GM12875 (cell line): Measurements from ENCODE around the gene HOXA13.

Experiments used
- H3K4me3 ChIP-seq: one replicate; pipeline ENCODE4 v1.5.1; 2011; ENCODE audit warnings: low read depth, low read length, control low read depth
- TF ChIP-seq, protein P1 (sequence below): IDR thresholded peaks from 2 replicates; pipeline ENCODE4 v1.5.1; 2011; ENCODE audit warnings: low read depth, mild to moderate bottlenecking, control low read depth, inconsistent platforms, low read length, moderate library complexity, borderline replicate concordance; ENCODE audit not compliant: insufficient read depth

HOXA13 gene

DNA sequence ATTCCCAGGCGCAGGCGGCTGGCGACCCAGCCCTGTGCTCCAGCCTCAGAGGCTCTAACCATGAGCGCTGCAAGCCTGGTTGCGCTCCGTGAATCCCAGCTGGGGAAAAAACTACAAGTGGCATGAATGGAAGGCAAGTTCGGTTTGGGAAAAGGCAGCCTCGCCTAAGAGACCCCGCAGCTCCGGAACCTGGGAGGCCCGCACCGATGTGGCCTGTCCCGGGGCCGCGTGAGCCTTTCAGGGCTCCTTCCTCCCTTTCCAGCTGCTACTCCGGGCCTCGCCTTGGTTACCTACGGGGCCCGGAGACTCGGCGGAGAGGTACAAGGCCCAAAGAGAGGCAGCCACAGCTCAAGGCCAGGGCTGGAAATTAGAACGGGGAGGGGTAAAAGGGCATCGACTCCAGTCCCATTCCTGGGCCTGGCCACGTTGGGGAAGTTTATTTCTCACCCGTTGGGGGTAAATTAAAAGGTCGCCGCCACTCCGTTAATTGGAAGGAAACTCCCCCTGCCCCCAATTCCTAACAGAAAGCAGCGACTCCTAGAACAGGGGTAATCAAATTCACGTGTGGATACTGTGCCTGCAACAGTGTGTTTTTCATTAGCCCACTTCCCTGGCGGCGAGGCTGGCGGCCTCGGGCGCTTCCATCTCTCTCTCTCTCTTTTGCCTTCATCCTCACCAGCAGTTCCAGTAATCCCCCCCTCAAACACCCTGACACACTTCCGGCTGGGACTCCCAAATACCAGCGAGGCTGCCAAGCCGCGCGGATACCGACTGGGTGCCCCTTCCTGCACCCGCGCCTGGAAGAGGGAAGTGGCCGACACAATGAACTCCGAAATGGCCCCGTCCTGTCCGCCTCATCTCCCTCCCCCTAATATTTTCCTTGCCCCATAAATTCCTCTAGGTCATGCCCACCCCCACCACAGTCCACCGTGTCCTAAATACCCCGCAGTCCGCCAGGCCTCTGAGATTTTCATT is 33.1 kb downstream of the HOXA13 start:
- H3K4me3 ChIP-seq: no peak overlapping the region
- TF ChIP-seq, protein P1, sequence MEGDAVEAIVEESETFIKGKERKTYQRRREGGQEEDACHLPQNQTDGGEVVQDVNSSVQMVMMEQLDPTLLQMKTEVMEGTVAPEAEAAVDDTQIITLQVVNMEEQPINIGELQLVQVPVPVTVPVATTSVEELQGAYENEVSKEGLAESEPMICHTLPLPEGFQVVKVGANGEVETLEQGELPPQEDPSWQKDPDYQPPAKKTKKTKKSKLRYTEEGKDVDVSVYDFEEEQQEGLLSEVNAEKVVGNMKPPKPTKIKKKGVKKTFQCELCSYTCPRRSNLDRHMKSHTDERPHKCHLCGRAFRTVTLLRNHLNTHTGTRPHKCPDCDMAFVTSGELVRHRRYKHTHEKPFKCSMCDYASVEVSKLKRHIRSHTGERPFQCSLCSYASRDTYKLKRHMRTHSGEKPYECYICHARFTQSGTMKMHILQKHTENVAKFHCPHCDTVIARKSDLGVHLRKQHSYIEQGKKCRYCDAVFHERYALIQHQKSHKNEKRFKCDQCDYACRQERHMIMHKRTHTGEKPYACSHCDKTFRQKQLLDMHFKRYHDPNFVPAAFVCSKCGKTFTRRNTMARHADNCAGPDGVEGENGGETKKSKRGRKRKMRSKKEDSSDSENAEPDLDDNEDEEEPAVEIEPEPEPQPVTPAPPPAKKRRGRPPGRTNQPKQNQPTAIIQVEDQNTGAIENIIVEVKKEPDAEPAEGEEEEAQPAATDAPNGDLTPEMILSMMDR: no peak

DNA sequence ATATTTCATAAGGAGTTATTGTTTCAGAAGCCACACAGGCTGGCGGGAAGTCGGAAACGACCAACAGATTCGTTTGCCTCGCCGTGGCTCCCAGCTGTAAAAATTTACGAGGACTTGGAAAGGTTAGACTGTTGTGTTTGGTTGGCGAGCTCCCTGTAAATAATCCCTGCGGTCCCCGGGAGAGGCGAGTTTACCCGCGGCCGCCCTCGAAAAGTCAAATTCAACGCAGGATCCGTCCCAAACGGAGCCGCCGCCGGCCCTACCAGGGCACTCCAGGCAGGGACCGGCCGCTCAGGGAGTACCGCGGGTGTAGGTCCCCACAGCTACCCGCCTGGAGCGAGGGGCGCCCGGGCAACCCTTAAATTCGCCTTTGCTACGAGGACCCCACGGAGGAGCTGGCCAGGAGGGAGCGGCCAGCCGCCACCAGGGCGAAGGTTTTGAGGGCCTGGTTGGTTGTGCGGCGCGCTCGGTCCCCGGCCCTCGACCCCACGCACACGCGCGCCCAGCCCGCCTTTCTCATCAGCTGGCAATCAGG is 33.8 kb downstream of the HOXA13 start:
- TF ChIP-seq, protein P1: no peak
- no peak overlapping the region for H3K4me3 ChIP-seq

DNA sequence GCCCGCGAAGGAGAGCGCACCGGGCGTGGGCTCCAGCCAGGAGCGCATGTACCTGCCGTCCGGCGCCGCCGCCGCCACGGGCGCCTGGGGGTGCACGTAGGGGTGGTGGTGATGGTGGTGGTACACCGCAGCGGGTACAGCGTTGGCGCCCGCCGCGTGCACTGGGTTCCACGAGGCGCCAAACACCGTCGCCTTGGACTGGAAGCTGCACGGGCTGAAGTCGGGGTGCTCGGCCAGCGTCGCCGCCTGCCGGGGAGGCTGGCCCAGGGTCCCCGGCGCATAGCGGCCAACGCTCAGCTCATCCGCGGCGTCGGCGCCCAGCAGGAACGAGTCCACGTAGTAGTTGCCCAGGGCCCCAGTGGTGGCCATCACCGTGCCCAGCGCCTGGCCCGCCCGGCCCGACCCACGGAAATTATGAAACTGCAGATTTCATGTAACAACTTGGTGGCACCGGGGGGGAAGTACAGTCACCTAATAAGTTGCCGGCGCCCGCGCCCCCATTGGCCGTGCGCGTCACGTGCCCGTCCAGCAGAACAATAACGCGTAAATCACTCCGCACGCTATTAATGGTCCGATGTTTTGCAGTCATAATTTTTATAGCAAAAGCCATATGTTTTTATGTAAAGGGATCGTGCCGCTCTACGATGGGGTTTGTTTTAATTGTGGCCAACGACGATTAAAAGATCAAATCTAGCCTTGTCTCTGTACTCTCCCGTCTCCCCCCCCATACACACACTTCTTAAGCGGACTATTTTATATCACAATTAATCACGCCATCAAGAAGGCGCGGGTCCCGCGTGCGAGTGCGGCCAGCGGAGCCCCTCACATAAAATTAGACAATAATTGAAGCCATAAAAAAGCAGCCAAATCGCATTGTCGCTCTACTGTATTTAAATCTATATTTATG is 34.5 kb downstream of the HOXA13 start, which contains the start of gene HOXA9:
TSS of gene HOXA9 (minus strand) at position 449 of the 907 bp plus-strand sequence. CDS start at position 369, 80 bp downstream.
- H3K4me3 ChIP-seq: no peak within 1 kb of the TSS
- TF ChIP-seq, protein P1: no peak

DNA sequence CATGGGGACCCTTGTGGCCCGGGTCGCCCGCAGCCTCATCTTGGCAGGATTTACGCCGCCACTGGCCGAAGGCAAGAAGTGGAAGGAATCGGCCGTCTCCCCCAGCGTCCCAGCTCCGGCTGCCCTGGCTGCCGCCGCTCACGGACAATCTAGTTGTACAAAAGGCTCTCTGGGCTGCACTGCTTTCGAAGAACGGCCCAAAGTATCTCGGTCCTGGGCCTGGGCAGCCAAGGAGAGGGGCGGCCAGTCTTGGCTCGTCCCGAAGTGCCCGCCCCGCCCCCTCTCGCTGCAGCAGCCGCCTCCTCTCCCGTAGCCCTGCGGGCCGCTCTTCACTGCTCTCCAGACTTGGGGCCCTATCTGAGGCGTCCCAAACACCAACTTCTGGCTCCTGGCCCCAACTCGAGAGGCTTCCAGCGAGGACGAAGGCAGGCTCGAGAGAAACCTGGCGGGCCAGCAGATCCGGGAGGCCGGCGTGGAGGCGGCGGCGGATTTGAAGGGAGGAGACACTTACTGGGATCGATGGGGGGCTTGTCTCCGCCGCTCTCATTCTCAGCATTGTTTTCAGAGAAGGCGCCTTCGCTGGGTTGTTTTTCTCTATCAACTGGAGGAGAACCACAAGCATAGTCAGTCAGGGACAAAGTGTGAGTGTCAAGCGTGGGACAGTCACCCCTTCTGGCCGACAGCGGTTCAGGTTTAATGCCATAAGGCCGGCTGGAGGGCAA is 35.4 kb downstream of the HOXA13 start:
- no peak overlapping the region for H3K4me3 ChIP-seq
- TF ChIP-seq, protein P1: no peak

DNA sequence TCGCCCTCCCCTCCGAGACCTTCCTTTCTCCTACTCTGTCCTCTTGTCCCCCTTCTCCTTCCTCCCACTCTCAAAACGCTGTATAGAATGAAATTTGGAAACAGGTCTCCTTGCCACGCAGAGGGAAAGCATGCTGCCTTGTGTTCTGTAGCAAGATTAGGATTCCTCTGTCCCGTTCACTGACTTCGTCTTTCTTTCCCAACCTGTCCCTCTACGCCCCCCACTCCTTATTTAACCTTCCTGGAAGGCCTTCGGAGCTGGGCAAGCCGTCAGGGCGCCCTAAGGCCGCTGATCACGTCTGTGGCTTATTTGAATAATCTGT is 35.9 kb downstream of the HOXA13 start:
- no peak overlapping the region for H3K4me3 ChIP-seq
- TF ChIP-seq, protein P1: no peak

DNA sequence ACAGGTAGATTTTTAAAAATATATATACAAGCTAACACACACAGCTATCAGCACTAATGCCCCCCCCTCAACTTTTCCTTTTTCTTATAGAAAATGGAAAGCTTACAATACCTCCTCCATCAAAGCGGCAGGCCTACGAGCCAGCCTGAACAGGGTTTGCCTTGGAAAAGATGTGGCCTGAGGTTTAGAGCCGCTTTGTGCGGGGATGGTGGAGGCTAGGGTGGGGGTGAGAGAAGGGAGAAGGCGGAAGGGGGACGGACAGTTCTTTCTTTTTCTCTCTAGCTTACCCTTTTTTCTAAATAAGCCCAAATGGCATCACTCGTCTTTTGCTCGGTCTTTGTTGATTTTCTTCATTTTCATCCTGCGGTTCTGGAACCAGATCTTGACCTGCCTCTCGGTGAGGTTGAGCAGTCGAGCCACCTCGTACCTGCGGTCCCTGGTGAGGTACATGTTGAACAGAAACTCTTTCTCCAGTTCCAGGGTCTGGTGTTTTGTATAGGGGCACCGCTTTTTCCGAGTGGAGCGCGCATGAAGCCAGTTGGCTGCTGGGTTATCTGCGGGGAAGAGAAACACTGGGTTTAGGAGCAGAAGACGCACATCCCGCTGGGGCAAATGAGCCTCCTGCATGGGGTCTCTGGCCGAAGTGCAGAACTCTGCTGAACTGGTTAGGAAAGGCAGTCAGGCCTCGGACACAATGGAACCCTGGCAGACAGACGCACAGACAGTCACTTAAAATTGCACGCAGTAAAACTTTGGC is 36.4 kb downstream of the HOXA13 start:
- TF ChIP-seq, protein P1: no peak
- no peak overlapping the region for H3K4me3 ChIP-seq
